Ascending aorta (tissue), 2 donors: ENCODE measurements around the gene MRPL37. TPM values are rescaled to one million over a fixed set of nuclear protein-coding genes. Genes with fewer than 3 reads are reported as not detected.
A peak's percentile ranks its signal among the peaks of the same experiment; 100 is the strongest.

Experiments
- DNase-seq, 2 donors: peaks; one replicate each; pipeline ENCODE4 v3.0.0-alpha.2; 2019; ENCODE audit warnings: low spot score in 2 of 2
- H3K27ac ChIP-seq, 2 donors: fragments of 200-600 bp; sonication (generic); one replicate each; pipeline ENCODE4 v1.5.1; 2016 to 2017; ENCODE audit warnings: mild to moderate bottlenecking in 1 of 2
- H3K27me3 ChIP-seq: fragments of 200-600 bp; sonication (generic); one replicate; pipeline ENCODE4 v1.5.1; 2017
- H3K36me3 ChIP-seq, 2 donors: fragments of 200-600 bp; sonication (generic); one replicate each; pipeline ENCODE4 v1.5.1; 2016
- H3K4me1 ChIP-seq, 2 donors: fragments of 200-600 bp; sonication (generic); one replicate each; pipeline ENCODE4 v1.5.1; 2016 to 2017; ENCODE audit warnings: mild to moderate bottlenecking in 1 of 2
- H3K4me3 ChIP-seq, 2 donors: fragments of 200-600 bp; sonication (generic); one replicate each; pipeline ENCODE4 v1.5.1; 2016 to 2017; ENCODE audit warnings: mild to moderate bottlenecking in 1 of 2
- H3K9me3 ChIP-seq, 2 donors: fragments of 200-600 bp; sonication (generic); one replicate each; pipeline ENCODE4 v1.5.1; 2016
- CTCF ChIP-seq, 3 experiments: fragments of 200-600 bp in 2 of 3; fragments of 450-650 bp in 1 of 3; sonication (generic) in 2 of 3; IDR thresholded peaks; one replicate each; pipeline ENCODE4 v1.5.1; 2016 to 2019; ENCODE audit warnings: antibody characterized with exemption in 3 of 3, mild to moderate bottlenecking in 1 of 3, moderate library complexity in 1 of 3
- intact Hi-C: fragments of 100-400 bp; cut with DNase I; formaldehyde crosslinking; loops from one replicate; pipeline ENCODE4 v1.15.1; 2023
- total RNA-seq: library from RNA; depleted of rRNA; stranded (reverse); fragments of >200 nt; gene quantifications from one replicate; pipeline ENCODE4 v1.1.0, GENCODE V29; 2016

Gene MRPL37
- total RNA-seq = 51.2 TPM

- intact Hi-C loops = loop anchor here (1.0 to 10.0 kb wide), 4 partner anchors 73 to 515 kb away; partner anchors contain the start of genes SSBP3 and TTC4
- Histone ChIP-seq H3K27ac (peak within 1 kb of the TSS; percentile 44 to 68), H3K4me1 (peaks cover 0 to 16% of the 10 kb centered on the region in 2 donors), H3K36me3 (peaks cover 4 to 14% of the 10 kb centered on the region in 2 donors), H3K9me3 (no peaks in the 10 kb centered on the region), H3K27me3 (no peaks in the 10 kb centered on the region), H3K4me3 (peak within 1 kb of the TSS; percentile 73 to 75)
- DNase-seq = peak; percentile 74 to 96
- no peak for TF ChIP-seq CTCF (IDR thresholded peaks at IDR 0.05)
Measured at GRCh38 chr1:54199765-54200518, at the start of gene MRPL37, which contains the start of gene CYB5RL. Gene MRPL37, plus strand, starts transcription at chr1:54200167. Its CDS starts 77 bp downstream, at chr1:54200244. Gene CYB5RL, minus strand, starts transcription at chr1:54200030. Its CDS starts 4,414 bp downstream, at chr1:54195616.

GRCh38 chr1:54151013-54151412 lies 49.0 kb upstream of the MRPL37 start:
- intact Hi-C loops = no loop called here
- Histone ChIP-seq H3K4me1 (peaks cover 0 to 10% of the 10 kb centered on the region in 2 donors), H3K27me3 (no peaks in the 10 kb centered on the region), H3K27ac (no peak overlapping the region), H3K36me3 (no peaks in the 10 kb centered on the region), H3K9me3 (no peaks in the 10 kb centered on the region), H3K4me3 (no peak overlapping the region)
- no peak for TF ChIP-seq CTCF (IDR thresholded peaks at IDR 0.05)
- DNase-seq = no peak

GRCh38 chr1:54152696-54153095 lies 47.3 kb upstream of the MRPL37 start, which contains the start of gene CDCP2:
Gene CDCP2, minus strand, starts transcription at chr1:54153000. Its CDS starts 78 bp downstream, at chr1:54152922.
- Histone ChIP-seq H3K27me3 (no peaks in the 10 kb centered on the region), H3K36me3 (no peaks in the 10 kb centered on the region), H3K4me3 (peak within 1 kb of the TSS in 1 of 2 donors; percentile 25), H3K4me1 (peaks cover 0 to 10% of the 10 kb centered on the region in 2 donors), H3K9me3 (no peaks in the 10 kb centered on the region), H3K27ac (peak within 1 kb of the TSS; percentile 0 to 5)
- intact Hi-C loops = no loop called here
- no peak for TF ChIP-seq CTCF (IDR thresholded peaks at IDR 0.05)
- DNase-seq = no peak

- no peaks in the 10 kb centered on the region for H3K27me3 ChIP-seq
- TF ChIP-seq CTCF (IDR thresholded peaks at IDR 0.05) = no peak
Measured at GRCh38 chr1:54153535-54154439, 46.2 kb upstream of the MRPL37 start.

GRCh38 chr1:54156201-54156600 lies 43.8 kb upstream of the MRPL37 start:
- intact Hi-C loops = no loop called here
- Histone ChIP-seq H3K27me3 (no peaks in the 10 kb centered on the region), H3K36me3 (no peaks in the 10 kb centered on the region), H3K27ac (no peak overlapping the region), H3K4me3 (no peak overlapping the region), H3K9me3 (no peaks in the 10 kb centered on the region), H3K4me1 (peaks cover 0 to 10% of the 10 kb centered on the region in 2 donors)
- no peak for DNase-seq
- no peak for TF ChIP-seq CTCF (IDR thresholded peaks at IDR 0.05)

More at GRCh38 chr1:54153535-54154439, 46.2 kb upstream of the MRPL37 start:
- Histone ChIP-seq H3K4me3 (peak overlapping the region in 1 of 2 donors; percentile 25), H3K4me1 (peaks cover 0 to 10% of the 10 kb centered on the region in 2 donors), H3K27ac (peak overlapping the region; percentile 0 to 5), H3K9me3 (no peaks in the 10 kb centered on the region), H3K36me3 (no peaks in the 10 kb centered on the region)
- DNase-seq = peak in 1 of 2 donors; percentile 77
- intact Hi-C loops = no loop called here
